Choroid plexus epithelial cell (primary cell): Measurements from ENCODE around the gene HHIPL1.

Source experiments
- DNase-seq: peaks from one replicate; pipeline ENCODE4 v3.0.0-alpha.2; 2010; ENCODE audit warnings: low read depth
- H3K4me3 ChIP-seq: 2 replicates; pipeline ENCODE4 v1.5.1; 2011; ENCODE audit warnings: low read depth, mild to moderate bottlenecking, control low read depth, low read length, moderate library complexity
- TF ChIP-seq, protein P1 (sequence below): conservative IDR thresholded peaks from 2 replicates; pipeline ENCODE4 v1.5.1; 2011; ENCODE audit warnings: low read depth, mild to moderate bottlenecking, control low read depth, inconsistent platforms, low read length, moderate library complexity

Gene HHIPL1

DNA sequence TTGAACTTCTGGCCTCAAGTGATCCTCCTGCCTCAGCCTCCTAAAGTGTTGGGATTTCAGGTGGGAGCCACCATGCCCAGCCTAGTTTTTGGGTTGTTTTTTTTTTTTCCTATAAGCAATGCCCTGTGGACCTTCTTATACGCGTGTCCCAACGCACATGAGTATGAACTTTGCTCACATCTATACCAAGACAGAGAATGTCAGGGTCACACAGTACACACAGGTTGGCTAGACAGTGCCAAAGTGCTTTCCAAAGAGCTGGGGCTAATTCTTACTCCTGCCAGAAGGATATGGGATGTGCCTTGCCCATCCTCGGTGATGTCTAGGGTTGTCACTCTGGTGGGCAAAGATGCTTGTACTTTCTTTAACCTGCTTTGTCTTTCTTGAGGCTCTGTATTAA is 33.3 kb upstream of the HHIPL1 start:
- DNase-seq, result no peak
- TF ChIP-seq, protein P1, sequence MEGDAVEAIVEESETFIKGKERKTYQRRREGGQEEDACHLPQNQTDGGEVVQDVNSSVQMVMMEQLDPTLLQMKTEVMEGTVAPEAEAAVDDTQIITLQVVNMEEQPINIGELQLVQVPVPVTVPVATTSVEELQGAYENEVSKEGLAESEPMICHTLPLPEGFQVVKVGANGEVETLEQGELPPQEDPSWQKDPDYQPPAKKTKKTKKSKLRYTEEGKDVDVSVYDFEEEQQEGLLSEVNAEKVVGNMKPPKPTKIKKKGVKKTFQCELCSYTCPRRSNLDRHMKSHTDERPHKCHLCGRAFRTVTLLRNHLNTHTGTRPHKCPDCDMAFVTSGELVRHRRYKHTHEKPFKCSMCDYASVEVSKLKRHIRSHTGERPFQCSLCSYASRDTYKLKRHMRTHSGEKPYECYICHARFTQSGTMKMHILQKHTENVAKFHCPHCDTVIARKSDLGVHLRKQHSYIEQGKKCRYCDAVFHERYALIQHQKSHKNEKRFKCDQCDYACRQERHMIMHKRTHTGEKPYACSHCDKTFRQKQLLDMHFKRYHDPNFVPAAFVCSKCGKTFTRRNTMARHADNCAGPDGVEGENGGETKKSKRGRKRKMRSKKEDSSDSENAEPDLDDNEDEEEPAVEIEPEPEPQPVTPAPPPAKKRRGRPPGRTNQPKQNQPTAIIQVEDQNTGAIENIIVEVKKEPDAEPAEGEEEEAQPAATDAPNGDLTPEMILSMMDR, result no peak
- no peak overlapping the region for H3K4me3 ChIP-seq

DNA sequence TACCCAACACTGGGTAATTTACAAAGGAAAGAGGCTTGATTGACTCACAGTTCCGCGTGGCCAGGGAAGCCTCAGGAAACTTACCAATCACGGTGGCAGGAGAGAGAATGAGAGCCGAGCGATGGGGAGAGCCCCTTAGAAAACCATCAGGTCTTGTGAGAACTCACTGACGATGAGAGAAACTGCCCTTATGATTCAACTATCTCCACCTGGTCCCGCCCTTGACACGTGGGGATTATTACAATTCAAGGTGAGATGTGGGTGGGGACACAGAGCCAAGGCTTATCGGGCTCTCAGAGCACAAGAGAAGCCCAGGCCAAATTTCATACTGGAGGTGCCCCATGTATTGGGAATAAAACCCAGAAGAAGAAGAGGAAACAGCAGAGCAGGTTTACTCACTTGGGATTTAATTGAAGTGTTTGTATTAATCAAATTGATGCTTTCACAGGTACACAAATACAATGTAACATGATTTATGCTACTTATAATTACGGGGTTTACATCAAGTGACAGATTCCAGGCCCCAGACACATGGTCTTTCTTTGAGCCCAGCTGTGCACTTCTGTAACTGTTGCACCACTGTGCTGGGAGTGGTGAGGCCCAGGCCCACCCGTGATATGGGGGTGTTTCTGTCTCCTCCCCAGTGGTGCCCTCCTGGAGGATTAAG is 32.7 kb upstream of the HHIPL1 start:
- TF ChIP-seq, protein P1, result no peak
- DNase-seq, result no peak
- H3K4me3 ChIP-seq, result no peak overlapping the region

- no peak overlapping the region for H3K4me3 ChIP-seq
- DNase-seq, result peak; percentile 50
- TF ChIP-seq, protein P1, result no peak
Observed at GRCh38 chr14:99612738-99613330, 32.1 kb upstream of the HHIPL1 start.

GRCh38 chr14:99615497-99616157 is 29.3 kb upstream of the HHIPL1 start:
- H3K4me3 ChIP-seq, result no peak overlapping the region
- TF ChIP-seq, protein P1, result no peak
- DNase-seq, result peak; percentile 21

GRCh38 chr14:99616832-99617800 is 27.8 kb upstream of the HHIPL1 start:
- TF ChIP-seq, protein P1, result no peak
- no peak for DNase-seq

More at GRCh38 chr14:99616832-99617800, 27.8 kb upstream of the HHIPL1 start:
- H3K4me3 ChIP-seq, result no peak overlapping the region
